ENCODE data around the gene FOXD4L1. TPM values are rescaled to one million over a fixed set of nuclear protein-coding genes. Genes with fewer than 3 reads are reported as not detected.
"Not testable (repeated sequence)": the region's sequence is repeated elsewhere in the genome, so short reads cannot be mapped to it uniquely, and the experiment has no call there.

The FOXD4L1 gene
- under 1 TPM; 0.15 to 0.40 (median 0.22) TPM for polyA plus RNA-seq (ENCODE audit: insufficient read length in 4 of 4)

DNA sequence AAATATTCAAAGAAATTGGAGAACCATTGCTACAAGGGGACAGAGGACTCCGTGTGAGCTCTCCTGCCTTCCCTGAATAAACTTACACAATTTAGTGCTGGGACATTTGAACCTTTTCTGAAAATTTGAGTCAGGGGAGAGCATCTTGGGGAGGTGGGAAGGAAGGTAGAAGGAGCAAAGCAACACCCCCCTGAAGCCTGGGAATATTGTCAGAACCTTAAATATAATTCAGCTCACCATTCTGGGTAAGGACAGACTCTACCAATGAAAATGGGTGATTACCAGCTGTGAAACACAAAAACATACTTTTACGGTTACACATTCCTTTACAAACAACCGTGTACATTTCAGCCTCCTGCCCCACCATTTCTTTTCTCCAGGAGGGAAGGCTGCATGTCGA lies at the start of gene FOXD4L1:
Gene FOXD4L1 (plus strand): TSS at position 301 of the 400 bp plus-strand sequence. CDS start 592 bp downstream, outside the sequence.
- DNase-seq (ENCODE audit: low read depth in 4 of 4, low spot score in 3 of 4), result not testable (repeated sequence)

DNA sequence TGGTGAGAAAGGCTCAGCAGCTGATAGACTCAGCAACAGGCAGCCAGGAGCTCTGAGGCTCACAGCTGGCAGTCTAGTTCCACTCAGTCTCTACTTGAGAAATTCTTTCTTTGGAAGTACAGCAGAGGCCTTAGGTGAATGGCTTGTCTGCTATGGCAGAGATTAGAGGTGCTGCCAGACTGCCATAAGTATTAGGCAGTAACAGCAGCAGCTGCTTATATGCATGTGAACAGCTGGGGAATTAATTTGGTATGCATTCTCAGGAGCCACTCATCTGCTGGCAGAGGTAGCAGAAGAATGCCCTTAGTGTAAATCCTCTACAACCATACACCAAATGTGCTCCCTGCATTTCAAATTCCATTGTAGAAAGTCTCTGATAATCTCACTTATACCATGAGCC lies 32.7 kb upstream of the FOXD4L1 start:
- not testable (repeated sequence) for DNase-seq (ENCODE audit: low read depth in 4 of 4, low spot score in 3 of 4)

DNA sequence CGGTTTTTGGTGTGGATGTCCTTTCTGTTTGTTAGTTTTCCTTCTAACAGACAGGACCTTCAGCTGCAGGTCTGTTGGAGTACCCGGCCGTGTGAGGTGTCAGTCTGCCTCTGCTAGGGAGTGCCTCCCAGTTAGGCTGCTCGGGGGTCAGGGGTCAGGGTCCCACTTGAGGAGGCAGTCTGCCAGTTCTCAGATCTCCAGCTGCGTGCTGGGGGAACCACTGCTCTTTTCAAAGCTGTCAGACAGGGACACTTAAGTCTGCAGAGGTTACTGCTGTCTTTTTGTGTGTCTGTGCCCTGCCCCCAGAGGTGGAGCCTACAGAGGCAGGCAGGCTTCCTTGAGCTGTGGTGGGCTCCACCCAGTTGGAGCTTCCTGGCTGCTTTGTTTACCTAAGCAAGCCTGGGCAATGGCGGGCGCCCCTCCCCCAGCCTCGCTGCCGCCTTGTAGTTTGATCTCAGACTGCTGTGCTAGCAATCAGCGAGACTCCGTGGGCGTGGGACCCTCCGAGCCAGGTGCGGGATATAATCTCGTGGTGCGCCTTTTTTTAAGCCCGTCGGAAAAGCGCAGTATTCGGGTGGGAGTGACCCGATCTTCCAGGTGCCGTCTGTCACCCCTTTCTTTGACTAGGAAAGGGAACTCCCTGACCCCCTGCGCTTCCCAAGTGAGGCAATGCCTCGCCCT lies 21.6 kb upstream of the FOXD4L1 start:
- DNase-seq (ENCODE audit: low read depth in 4 of 4, low spot score in 3 of 4), result not testable (repeated sequence)

DNA sequence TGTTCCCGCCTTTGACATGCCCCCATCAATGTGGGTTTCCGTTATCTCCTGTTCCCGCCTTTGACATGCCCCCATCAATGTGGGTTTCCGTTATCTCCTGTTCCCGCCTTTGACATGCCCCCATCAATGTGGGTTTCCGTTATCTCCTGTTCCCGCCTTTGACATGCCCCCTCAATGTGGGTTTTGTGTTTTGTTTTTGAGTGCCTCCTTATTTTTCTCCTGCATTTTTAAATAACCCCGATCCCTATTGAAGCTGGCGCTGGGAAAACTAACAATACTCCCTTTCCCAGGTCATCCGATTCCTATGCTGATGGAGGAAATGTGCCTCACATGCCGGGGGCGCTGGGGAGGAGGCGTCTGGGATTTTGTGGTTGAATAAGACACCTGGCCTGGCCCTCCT lies 1.9 kb upstream of the FOXD4L1 start:
- DNase-seq (ENCODE audit: low read depth in 4 of 4, low spot score in 3 of 4), result not testable (repeated sequence)

DNA sequence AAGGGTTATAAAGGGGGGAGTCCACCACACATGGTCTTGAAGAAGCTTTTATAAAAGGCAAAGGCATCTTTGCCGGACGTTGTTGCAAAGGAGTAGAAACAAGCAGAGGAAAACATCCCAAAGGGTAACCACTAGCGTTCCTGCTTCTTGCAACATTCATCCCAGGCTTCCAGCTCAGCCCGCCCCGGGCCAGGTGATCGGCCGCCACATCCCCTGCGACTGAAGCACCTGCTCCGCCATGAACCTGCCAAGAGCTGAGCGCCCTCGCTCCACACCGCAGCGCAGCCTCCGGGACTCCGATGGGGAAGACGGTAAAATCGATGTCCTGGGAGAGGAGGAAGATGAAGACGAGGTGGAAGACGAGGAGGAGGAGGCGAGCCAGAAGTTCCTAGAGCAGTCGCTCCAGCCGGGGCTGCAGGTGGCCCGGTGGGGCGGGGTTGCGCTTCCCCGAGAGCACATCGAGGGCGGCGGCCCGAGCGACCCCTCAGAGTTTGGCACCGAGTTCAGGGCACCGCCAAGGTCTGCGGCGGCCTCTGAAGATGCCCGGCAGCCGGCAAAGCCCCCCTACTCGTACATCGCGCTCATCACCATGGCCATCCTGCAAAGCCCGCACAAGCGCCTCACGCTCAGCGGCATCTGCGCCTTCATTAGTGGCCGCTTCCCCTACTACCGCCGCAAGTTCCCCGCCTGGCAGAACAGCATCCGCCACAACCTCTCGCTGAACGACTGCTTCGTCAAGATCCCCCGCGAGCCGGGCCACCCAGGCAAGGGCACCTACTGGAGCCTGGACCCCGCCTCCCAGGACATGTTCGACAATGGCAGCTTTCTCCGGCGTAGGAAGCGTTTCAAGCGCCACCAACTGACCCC lies 787 bp downstream of the FOXD4L1 start:
- not testable (repeated sequence) for DNase-seq (ENCODE audit: low read depth in 4 of 4, low spot score in 3 of 4)

DNA sequence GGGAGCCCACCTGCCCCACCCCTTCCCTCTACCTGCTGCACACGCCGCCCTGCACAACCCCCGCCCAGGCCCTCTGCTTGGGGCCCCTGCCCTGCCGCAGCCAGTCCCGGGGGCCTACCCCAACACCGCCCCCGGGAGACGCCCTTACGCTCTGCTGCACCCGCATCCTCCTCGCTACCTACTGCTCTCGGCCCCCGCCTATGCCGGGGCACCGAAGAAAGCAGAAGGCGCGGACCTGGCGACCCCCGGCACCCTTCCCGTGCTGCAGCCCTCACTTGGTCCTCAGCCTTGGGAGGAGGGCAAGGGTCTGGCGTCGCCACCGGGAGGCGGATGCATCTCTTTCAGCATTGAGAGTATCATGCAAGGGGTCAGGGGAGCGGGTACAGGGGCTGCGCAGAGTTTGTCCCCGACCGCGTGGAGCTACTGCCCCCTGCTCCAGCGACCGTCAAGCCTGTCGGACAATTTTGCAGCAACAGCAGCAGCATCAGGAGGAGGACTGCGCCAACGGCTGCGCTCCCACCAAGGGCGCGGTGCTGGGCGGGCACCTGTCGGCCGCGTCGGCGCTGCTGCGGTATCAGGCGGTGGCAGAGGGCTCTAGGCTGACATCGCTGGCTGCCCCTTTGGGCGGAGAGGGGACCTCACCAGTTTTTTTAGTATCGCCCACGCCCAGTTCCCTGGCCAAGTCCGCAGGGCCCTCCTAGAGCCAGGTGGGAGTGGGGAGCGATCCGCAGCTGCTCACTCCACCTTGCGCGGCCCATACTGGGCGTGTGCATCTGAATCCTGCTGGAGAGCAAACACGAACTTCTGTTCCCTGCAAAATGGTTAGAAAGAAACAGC lies 1.6 kb downstream of the FOXD4L1 start:
- DNase-seq (ENCODE audit: low read depth in 4 of 4, low spot score in 3 of 4), result not testable (repeated sequence)

DNA sequence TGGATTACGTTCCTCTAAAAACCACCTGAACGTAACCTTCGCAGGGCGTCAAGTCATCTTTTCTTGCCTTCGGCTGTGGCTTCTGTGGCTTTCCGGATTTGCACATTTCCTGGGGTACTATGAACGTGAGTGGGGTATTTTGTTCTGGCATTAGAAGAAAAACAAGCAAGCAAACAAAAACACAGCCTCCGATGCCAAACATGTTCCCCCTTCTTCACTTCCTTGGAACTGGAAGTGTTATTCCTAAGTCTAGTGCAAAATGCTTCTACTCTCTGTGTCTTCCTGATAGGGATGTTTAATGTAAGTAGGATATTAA lies 2.2 kb downstream of the FOXD4L1 start:
- not testable (repeated sequence) for DNase-seq (ENCODE audit: low read depth in 4 of 4, low spot score in 3 of 4)

DNA sequence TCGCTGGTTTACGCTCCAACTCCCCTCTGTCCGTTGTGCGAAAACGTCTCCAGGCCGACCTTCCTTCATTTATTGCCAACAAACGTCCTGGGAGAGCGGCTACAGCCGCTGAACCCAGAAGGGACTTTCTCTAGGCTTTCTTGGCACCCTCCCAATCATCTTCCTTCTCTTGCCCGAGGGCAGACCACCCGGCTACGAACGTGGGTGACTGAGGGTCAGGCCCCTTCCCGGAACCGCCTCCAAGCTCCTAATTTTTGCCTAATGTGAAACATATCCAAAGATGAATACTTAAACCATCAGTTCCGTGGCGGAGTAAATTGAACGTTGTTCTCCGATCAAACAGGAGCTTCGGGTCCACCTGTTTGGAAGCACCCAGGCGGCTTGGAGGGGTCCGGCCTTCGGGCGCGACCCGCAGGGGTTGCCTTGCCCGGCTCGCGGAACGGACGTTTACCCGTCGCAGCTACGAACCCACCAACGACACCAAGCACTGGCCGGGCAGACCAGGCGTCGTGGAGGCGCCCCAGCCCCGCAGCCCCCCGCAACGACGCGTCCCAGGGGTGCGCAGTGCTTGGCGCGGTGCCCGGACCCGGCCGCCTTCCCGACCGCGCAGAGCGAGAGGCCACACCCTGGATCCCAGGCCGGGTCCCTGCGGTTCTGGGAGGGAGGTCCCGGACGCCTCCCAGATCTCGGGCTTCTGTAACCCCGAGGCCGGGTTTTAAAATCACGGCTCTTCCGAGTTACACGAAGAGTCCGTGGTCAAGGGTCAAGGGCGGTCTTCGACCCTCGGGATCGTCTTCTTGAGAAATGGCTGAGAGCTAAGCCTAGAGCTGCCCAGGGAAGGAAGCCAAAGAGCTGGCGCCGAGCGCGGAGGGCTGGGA lies 4.0 kb downstream of the FOXD4L1 start:
- DNase-seq (ENCODE audit: low read depth in 4 of 4, low spot score in 3 of 4), result not testable (repeated sequence)

DNA sequence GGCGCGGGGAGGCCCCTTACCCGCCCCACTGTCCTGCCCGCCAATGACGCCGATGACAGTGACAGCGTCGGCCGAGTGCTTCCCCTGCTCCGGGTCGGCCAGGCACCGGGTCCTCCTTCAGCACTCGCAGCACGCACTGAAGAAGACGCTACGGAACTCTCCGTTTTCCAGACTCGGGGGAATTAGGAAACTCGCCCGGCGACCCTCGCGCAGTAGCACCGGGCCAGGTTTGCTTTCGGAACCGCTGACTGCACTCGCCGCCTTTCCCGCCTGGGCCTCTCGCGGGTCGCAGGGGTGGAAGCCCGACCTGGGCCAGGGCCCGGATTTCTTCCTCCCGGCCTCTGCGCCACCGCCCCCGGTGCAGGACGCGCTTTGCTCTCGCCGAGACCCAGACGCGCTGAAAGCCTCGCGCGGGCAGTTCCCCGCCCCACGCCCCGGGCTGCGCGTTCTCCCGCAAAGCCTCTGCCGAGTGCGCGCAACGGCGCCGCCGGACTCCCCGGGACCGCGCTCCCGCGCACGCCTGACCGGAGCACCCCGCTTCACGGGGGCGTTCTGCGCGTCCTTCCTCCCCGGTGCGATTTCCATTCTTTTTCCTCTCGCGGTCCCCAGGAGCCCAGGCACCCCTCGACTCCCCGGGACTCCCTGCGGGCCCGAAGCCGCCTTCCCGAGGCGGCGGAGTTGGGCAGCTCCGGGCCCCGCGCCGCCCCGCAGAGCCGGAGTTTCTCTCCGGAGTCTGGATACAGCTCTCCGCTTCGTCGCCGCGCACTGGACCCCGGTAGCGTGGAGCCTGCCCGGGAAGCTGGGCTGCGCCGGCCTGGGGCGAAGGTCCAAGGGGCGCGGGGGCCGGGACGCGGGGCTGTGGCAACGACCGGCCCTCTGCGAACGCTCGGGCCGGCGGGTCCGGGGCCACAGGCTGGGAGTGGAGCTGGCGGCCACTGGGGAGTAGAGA lies 4.9 kb downstream of the FOXD4L1 start:
- not testable (repeated sequence) for DNase-seq (ENCODE audit: low read depth in 4 of 4, low spot score in 3 of 4)

DNA sequence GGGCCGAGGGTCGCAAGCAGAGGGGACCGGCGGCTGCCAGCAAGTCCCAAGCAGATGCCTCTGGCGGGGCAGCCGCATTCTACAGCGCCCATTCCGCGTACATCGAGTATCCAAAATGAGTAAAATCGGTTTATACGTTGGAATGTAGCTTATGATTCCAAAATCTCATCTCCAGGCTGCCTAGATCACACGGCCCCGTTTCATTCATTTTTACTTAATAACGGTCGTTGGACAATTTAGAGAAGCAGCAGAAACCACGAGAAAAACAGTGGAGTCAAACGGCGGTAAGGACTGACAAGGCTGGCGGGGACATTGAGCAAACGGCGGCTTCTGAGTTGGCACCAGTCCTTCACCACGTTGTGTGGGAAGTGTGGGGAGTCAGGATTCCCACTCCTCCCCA lies 5.6 kb downstream of the FOXD4L1 start:
- not testable (repeated sequence) for DNase-seq (ENCODE audit: low read depth in 4 of 4, low spot score in 3 of 4)

DNA sequence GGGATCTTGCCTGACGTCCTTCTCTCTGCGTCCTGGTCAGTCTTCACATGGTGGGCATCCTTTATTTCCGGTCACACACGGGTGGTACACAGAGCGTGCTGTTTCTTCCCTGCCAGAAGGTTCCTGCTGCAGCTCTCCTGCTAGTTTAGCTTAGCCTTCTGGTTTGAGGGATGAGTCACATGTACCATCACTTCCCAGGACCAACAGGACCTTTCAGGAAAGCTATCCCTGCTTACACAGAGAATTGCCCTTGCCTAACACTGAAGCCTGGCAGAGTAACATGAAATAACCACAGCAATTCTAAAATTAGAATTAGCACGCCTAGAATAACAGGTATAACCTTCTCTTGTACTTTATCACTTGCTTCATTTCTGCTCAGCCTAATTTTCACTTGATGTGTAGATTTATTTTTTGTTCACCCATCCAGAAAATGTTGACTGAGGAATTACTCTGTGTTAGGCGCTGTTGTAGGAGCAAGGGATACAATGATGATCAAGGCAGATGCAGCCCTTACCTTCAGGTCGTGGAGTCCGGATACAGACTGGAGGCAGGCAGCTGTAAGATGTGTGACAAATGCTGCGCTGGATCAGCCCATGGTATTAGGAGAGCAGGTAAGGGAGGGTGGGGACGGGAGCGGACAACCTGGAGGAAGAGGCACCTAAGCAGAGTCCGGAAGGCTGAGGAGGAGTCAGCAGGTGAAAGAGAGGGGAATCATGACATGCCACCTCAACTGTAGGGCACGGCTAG lies 9.1 kb downstream of the FOXD4L1 start:
- DNase-seq (ENCODE audit: low read depth in 4 of 4, low spot score in 3 of 4), result not testable (repeated sequence)

DNA sequence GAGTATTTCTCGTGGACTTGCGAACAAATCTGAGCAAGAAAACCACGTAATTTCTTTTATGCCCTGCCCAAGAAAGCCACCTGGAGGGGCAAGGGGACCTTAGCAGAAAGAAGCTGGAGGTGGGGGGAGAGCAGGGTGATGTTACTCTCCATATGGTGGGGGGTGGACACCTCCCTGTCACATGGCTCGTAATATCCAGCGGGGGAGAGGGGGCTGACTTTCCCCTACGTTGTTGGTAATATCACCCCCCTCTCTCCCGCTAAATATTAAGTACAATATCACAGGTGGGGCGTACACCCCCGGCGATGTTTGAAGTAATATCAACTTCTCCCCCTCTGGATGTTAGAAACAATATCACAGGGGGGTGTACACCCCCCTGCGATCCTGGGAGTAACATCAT lies 9.7 kb downstream of the FOXD4L1 start:
- not testable (repeated sequence) for DNase-seq (ENCODE audit: low read depth in 4 of 4, low spot score in 3 of 4)

DNA sequence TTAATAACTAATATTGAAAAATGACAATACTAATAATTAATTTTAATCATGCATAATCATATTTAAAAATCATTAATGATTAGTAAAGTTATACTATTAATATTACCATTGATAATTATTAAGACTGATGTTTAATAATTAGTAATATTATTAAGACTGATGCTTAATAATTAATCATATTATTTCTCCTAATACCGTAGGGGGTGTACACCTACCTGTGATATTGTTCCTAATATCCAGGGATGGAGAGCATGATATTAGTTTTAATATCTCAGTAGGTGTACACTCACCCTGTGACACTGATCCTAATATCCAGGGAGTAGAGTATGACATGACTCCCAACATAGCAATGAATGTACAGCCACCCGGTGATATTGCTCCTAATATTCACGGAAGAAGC lies 12.4 kb downstream of the FOXD4L1 start:
- DNase-seq (ENCODE audit: low read depth in 4 of 4, low spot score in 3 of 4), result not testable (repeated sequence)

DNA sequence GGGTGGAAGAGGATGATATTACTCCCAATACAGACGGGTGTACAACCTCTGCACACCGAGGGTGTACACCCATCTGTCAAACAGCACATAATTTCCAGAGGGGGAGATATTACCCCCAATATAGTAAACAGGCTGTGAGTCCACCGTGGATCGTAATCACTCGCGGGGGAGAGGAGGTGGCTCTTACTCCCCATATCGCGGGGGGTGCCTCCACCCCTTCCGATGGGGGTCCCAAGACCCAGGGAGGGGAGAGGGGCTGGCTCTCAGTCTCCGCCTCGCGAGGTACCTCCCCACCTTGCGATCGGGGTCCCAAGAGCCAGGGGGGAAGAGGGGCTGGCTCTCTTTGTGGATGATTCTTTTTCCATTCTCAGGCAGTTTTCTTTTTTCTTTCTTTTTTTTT lies 13.4 kb downstream of the FOXD4L1 start:
- DNase-seq (ENCODE audit: low read depth in 4 of 4, low spot score in 3 of 4), result not testable (repeated sequence)

DNA sequence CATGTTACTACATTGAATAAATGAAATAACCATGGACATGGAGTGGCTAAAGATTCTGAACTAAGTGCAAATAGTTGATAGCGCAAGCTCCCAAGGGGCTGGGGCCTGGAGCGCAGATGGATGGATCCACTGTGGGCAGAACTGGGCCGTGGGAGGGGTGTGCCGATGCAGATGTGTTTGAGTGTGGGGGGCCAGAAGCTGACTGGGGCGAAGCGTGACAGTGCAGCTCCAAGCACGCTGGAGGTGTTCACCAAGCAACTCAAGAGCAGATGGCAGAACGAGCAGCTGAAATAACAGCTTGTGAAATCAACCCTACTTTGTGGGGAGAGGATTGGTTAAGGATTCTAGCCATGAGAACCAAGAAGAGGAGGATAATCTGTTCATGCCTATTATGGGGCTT lies 17.0 kb downstream of the FOXD4L1 start:
- not testable (repeated sequence) for DNase-seq (ENCODE audit: low read depth in 4 of 4, low spot score in 3 of 4)

DNA sequence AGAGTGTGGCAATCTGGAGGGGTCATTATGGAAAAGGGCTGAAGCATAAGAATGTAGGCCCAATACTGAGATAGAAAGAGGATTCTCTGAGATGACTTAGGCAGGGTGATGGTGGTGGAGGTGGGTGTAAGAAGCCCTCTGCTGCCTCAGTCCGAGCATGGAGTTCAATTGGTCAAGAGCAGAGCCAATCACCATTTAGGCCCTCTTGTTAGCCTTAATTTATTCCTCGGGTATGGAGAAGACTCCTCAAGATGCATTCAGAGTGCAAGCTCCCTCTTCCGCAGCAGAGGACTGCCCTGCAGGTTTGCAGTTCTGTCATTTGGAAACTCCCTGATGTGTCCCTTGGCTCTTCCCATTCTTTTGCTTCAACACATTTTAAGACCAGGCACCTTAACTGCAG lies 17.5 kb downstream of the FOXD4L1 start:
- not testable (repeated sequence) for DNase-seq (ENCODE audit: low read depth in 4 of 4, low spot score in 3 of 4)

DNA sequence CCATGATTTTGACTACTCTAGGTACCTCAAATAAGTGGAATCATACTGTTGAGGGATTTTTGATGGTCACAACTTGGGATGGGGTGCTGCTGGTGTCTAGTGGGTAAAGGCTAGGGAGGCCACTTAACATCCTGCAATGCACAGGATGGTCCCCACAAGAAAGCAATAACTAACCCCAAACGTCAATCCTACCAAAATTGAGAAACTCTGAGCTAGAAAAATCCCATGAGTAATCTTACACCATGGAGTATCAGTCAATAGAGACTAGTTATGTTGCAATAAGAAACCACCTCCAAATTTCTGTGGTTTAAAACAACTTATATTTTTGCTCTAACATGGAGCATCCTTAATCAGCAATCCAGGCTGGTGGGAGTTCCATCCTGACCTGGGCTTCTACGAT lies 18.6 kb downstream of the FOXD4L1 start:
- not testable (repeated sequence) for DNase-seq (ENCODE audit: low read depth in 4 of 4, low spot score in 3 of 4)

DNA sequence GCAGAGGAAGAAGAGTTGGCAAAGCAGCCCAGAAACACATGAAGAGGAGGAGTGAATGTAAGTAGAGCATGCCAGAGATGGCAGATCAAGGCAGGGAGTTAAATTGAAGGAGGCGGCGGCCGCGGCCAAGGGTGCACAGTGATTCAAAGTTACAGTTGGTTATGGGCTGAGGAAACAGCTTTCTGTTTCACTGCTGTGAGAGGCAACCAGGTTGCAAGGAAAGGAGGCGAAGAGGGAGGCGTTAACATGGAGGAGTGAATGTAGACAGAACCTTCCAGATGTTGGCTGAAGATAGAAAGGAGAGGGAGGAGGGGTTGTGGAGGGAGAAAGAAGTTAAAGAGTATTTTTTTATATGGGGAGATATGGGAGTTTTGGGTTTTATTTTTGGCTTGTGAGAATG lies 22.4 kb downstream of the FOXD4L1 start:
- not testable (repeated sequence) for DNase-seq (ENCODE audit: low read depth in 4 of 4, low spot score in 3 of 4)

All from right renal pelvis (tissue), 4 donors.